Measurements from ENCODE around the gene KCNJ6.
"Not testable (repeated sequence)": the region's sequence is repeated elsewhere in the genome, so short reads cannot be mapped to it uniquely, and the experiment has no call there.

KCNJ6 gene

GRCh38 chr21:37724201-37724600 lies 192.1 kb downstream of the KCNJ6 start:
- no peak for DNase-seq (ENCODE audit: low read depth)

GRCh38 chr21:37717534-37717933 lies 198.7 kb downstream of the KCNJ6 start:
- no peak for DNase-seq (ENCODE audit: low read depth)

- DNase-seq (ENCODE audit: low read depth), result not testable (repeated sequence)
These were observed 203.7 kb downstream of the KCNJ6 start for GRCh38 chr21:37712569-37712934.

- peak; percentile 16 for DNase-seq (ENCODE audit: low read depth)
These were observed 204.3 kb downstream of the KCNJ6 start for GRCh38 chr21:37711836-37712568.

- no peak for DNase-seq (ENCODE audit: low read depth)
These were observed 204.9 kb downstream of the KCNJ6 start for GRCh38 chr21:37711286-37711829.

GRCh38 chr21:37710546-37711285 lies 205.5 kb downstream of the KCNJ6 start:
- DNase-seq (ENCODE audit: low read depth), result no peak

GRCh38 chr21:37704751-37705150 lies 211.5 kb downstream of the KCNJ6 start:
- no peak for DNase-seq (ENCODE audit: low read depth)

- no peak for DNase-seq (ENCODE audit: low read depth)
These were observed 214.0 kb downstream of the KCNJ6 start for GRCh38 chr21:37702241-37702640.

GRCh38 chr21:37700641-37701202 lies 215.5 kb downstream of the KCNJ6 start:
- DNase-seq (ENCODE audit: low read depth), result peak; percentile 59

GRCh38 chr21:37699024-37699775 lies 217.1 kb downstream of the KCNJ6 start:
- no peak for DNase-seq (ENCODE audit: low read depth)

- DNase-seq (ENCODE audit: low read depth), result no peak
These were observed 219.3 kb downstream of the KCNJ6 start for GRCh38 chr21:37696936-37697335.

GRCh38 chr21:37695111-37695510 lies 221.1 kb downstream of the KCNJ6 start:
- DNase-seq (ENCODE audit: low read depth), result no peak

- no peak for DNase-seq (ENCODE audit: low read depth)
These were observed 227.2 kb downstream of the KCNJ6 start for GRCh38 chr21:37688952-37689659.

- DNase-seq (ENCODE audit: low read depth), result no peak
These were observed 229.1 kb downstream of the KCNJ6 start for GRCh38 chr21:37686991-37687810.

- DNase-seq (ENCODE audit: low read depth), result no peak
These were observed 231.7 kb downstream of the KCNJ6 start for GRCh38 chr21:37684547-37684946.

- no peak for DNase-seq (ENCODE audit: low read depth)
These were observed 232.2 kb downstream of the KCNJ6 start for GRCh38 chr21:37684115-37684493.

- DNase-seq (ENCODE audit: low read depth), result no peak
These were observed 232.7 kb downstream of the KCNJ6 start for GRCh38 chr21:37683396-37684114.

- no peak for DNase-seq (ENCODE audit: low read depth)
These were observed 233.3 kb downstream of the KCNJ6 start for GRCh38 chr21:37682966-37683365.

- no peak for DNase-seq (ENCODE audit: low read depth)
These were observed 239.3 kb downstream of the KCNJ6 start for GRCh38 chr21:37677006-37677405.

GRCh38 chr21:37675202-37675801 lies 241.0 kb downstream of the KCNJ6 start:
- DNase-seq (ENCODE audit: low read depth), result peak; percentile 4
